Nephron (organoid): ENCODE data around the gene CASD1.
A peak's percentile ranks its signal among the peaks of the same experiment; 100 is the strongest.

Experiments used
- H3K27ac Mint-ChIP-seq, 3 experiments: 2 replicates each; pipeline ENCODE4 v1.8.0; 2020; ENCODE audit warnings: mixed read lengths in 3 of 3, mild to moderate bottlenecking in 2 of 3, moderate library complexity in 1 of 3
- H3K27me3 Mint-ChIP-seq: 2 replicates; pipeline ENCODE4 v1.8.0; 2021; ENCODE audit warnings: low read depth, mild to moderate bottlenecking, moderate library complexity, mixed read lengths
- H3K36me3 Mint-ChIP-seq: 2 replicates; pipeline ENCODE4 v1.8.0; 2020; ENCODE audit warnings: low read depth, mixed read lengths
- H3K4me1 Mint-ChIP-seq: 2 replicates; pipeline ENCODE4 v1.8.0; 2020; ENCODE audit warnings: mixed read lengths
- H3K4me3 Mint-ChIP-seq, 3 experiments: 2 replicates each; pipeline ENCODE4 v1.8.0; 2020; ENCODE audit warnings: mild to moderate bottlenecking in 3 of 3, mixed read lengths in 3 of 3, moderate library complexity in 2 of 3
- H3K9me3 Mint-ChIP-seq: 2 replicates; pipeline ENCODE4 v1.8.0; 2020; ENCODE audit warnings: mixed read lengths
- CTCF ChIP-seq, 3 experiments: fragments of 200-600 bp; sonication (generic); IDR thresholded peaks; one replicate each; pipeline ENCODE4 v1.5.0; 2021; ENCODE audit warnings: antibody characterized with exemption in 3 of 3; ENCODE audit not compliant: unreplicated experiment in 3 of 3

CASD1 gene

GRCh38 chr7:94509887-94510581 lies 425 bp downstream of the CASD1 start:
- peak overlapping the region in 2 of 3 experiments; percentile 91 to 97 for H3K27ac Mint-ChIP-seq
- H3K4me1 Mint-ChIP-seq: peaks cover 40% of the 10 kb centered on the region
- peak in 1 of 3 experiments; percentile 30 for TF ChIP-seq CTCF (IDR thresholded peaks at IDR 0.05; ENCODE audit: unreplicated experiment in 3 of 3)
- no peaks in the 10 kb centered on the region for H3K9me3 Mint-ChIP-seq
- no peaks in the 10 kb centered on the region for H3K27me3 Mint-ChIP-seq
- H3K4me3 Mint-ChIP-seq: peak overlapping the region; percentile 89 to 91 (median 90)
- no peaks in the 10 kb centered on the region for H3K36me3 Mint-ChIP-seq

GRCh38 chr7:94510582-94511496 lies 1.2 kb downstream of the CASD1 start:
- Mint-ChIP-seq H3K4me1 (peaks cover 47% of the 10 kb centered on the region), H3K27me3 (no peaks in the 10 kb centered on the region), H3K36me3 (no peaks in the 10 kb centered on the region), H3K27ac (peak overlapping the region in 2 of 3 experiments; percentile 91 to 94), H3K9me3 (no peaks in the 10 kb centered on the region), H3K4me3 (peak overlapping the region; percentile 88 to 90 (median 89))
- TF ChIP-seq CTCF (IDR thresholded peaks at IDR 0.05; ENCODE audit: unreplicated experiment in 3 of 3): no peak

- Mint-ChIP-seq H3K27me3 (no peaks in the 10 kb centered on the region), H3K27ac (peak overlapping the region in 2 of 3 experiments; percentile 91 to 94), H3K36me3 (no peaks in the 10 kb centered on the region), H3K4me1 (peaks cover 53% of the 10 kb centered on the region), H3K9me3 (no peaks in the 10 kb centered on the region), H3K4me3 (peak overlapping the region; percentile 88 to 90 (median 89))
- no peak for TF ChIP-seq CTCF (IDR thresholded peaks at IDR 0.05; ENCODE audit: unreplicated experiment in 3 of 3)
Observed at GRCh38 chr7:94511718-94512117, 2.1 kb downstream of the CASD1 start.

- H3K4me3 Mint-ChIP-seq: peak overlapping the region; percentile 88 to 90 (median 89)
- peaks cover 53% of the 10 kb centered on the region for H3K4me1 Mint-ChIP-seq
- peaks cover 9% of the 10 kb centered on the region for H3K36me3 Mint-ChIP-seq
- H3K9me3 Mint-ChIP-seq: no peaks in the 10 kb centered on the region
- H3K27ac Mint-ChIP-seq: peak overlapping the region in 2 of 3 experiments; percentile 91 to 94
- no peaks in the 10 kb centered on the region for H3K27me3 Mint-ChIP-seq
- no peak for TF ChIP-seq CTCF (IDR thresholded peaks at IDR 0.05; ENCODE audit: unreplicated experiment in 3 of 3)
Observed at GRCh38 chr7:94512735-94513564, 3.3 kb downstream of the CASD1 start.

- TF ChIP-seq CTCF (IDR thresholded peaks at IDR 0.05; ENCODE audit: unreplicated experiment in 3 of 3): no peak
- Mint-ChIP-seq H3K36me3 (peaks cover 14% of the 10 kb centered on the region), H3K27ac (peak overlapping the region in 2 of 3 experiments; percentile 91 to 94), H3K9me3 (no peaks in the 10 kb centered on the region), H3K27me3 (no peaks in the 10 kb centered on the region), H3K4me1 (peaks cover 53% of the 10 kb centered on the region), H3K4me3 (peak overlapping the region; percentile 56 to 88 (median 81))
Observed at GRCh38 chr7:94513565-94513860, 3.9 kb downstream of the CASD1 start.
